Breast epithelium (tissue), 3 donors: Measurements from ENCODE around the gene MACROD1.

Experiments used
- CTCF ChIP-seq, 3 donors: fragments of 450-650 bp; IDR thresholded peaks; one replicate each; pipeline ENCODE4 v1.5.1; 2016 to 2017; ENCODE audit warnings: antibody characterized with exemption in 3 of 3, mild to moderate bottlenecking in 3 of 3, moderate library complexity in 3 of 3
- POLR2A ChIP-seq: fragments of 450-650 bp; IDR thresholded peaks from one replicate; pipeline ENCODE4 v1.6.1; 2016; ENCODE audit warnings: antibody characterized with exemption, mild to moderate bottlenecking, moderate library complexity

GRCh38 chr11:64146036-64146955, 19.6 kb downstream of the MACROD1 start:
- TF ChIP-seq CTCF (IDR thresholded peaks at IDR 0.05) (peak in 2 of 3 donors; percentile 22 to 33), POLR2A (no peak)
